PC-3 (cell line): ENCODE results near the gene CRLF3.

Experiments used
- CTCF ChIP-seq: fragments of 300-600 bp; sonication (generic); conservative IDR thresholded peaks from 2 replicates; pipeline ENCODE4 v1.5.1; 2017; ENCODE audit warnings: antibody characterized with exemption, low read depth, mild to moderate bottlenecking, low read length
- EZH2 ChIP-seq: fragments of 300-600 bp; sonication (generic); IDR thresholded peaks from one replicate; pipeline ENCODE4 v1.6.1; 2017; ENCODE audit warnings: antibody characterized with exemption, mild to moderate bottlenecking, low read length; ENCODE audit not compliant: unreplicated experiment

- TF ChIP-seq CTCF (peak; percentile 34; the same call in 1 of the 2 replicates), EZH2 (no peak)
These were observed 18.5 kb downstream of the CRLF3 start for GRCh38 chr17:30805944-30806456.
